GM12874 (cell line): ENCODE data around the gene BNIPL.

ENCODE experiments used
- TF ChIP-seq, protein P1 (sequence below): IDR thresholded peaks from 2 replicates; pipeline ENCODE4 v1.5.1; 2011; ENCODE audit warnings: low read depth, mild to moderate bottlenecking, control low read depth, low read length, moderate library complexity; ENCODE audit not compliant: insufficient read depth

Gene BNIPL, protein sequence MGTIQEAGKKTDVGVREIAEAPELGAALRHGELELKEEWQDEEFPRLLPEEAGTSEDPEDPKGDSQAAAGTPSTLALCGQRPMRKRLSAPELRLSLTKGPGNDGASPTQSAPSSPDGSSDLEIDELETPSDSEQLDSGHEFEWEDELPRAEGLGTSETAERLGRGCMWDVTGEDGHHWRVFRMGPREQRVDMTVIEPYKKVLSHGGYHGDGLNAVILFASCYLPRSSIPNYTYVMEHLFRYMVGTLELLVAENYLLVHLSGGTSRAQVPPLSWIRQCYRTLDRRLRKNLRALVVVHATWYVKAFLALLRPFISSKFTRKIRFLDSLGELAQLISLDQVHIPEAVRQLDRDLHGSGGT

DNA sequence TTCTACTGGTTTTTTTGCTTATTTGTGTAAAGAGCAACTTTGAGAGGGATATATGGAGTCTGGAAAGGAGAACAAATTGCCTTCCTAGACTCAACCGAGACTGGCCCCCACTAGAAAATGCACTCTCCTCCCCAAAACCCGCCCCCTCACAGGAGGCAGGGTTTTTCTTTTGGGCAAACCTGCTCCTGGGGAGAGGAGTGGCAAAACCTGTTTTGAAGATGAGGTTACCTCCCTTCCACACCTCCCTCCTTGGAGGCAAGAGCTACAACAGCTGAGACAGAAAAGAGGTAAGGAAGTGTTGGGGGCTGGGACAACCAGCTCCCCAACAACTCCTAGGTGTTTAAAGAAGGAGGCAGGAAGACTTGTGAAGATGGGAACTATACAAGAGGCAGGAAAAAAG lies at the start of gene BNIPL:
TSS of gene BNIPL (plus strand) at position 231 of the 400 bp plus-strand sequence. CDS start at position 371, 140 bp downstream.
- TF ChIP-seq, protein P1, sequence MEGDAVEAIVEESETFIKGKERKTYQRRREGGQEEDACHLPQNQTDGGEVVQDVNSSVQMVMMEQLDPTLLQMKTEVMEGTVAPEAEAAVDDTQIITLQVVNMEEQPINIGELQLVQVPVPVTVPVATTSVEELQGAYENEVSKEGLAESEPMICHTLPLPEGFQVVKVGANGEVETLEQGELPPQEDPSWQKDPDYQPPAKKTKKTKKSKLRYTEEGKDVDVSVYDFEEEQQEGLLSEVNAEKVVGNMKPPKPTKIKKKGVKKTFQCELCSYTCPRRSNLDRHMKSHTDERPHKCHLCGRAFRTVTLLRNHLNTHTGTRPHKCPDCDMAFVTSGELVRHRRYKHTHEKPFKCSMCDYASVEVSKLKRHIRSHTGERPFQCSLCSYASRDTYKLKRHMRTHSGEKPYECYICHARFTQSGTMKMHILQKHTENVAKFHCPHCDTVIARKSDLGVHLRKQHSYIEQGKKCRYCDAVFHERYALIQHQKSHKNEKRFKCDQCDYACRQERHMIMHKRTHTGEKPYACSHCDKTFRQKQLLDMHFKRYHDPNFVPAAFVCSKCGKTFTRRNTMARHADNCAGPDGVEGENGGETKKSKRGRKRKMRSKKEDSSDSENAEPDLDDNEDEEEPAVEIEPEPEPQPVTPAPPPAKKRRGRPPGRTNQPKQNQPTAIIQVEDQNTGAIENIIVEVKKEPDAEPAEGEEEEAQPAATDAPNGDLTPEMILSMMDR, result no peak

DNA sequence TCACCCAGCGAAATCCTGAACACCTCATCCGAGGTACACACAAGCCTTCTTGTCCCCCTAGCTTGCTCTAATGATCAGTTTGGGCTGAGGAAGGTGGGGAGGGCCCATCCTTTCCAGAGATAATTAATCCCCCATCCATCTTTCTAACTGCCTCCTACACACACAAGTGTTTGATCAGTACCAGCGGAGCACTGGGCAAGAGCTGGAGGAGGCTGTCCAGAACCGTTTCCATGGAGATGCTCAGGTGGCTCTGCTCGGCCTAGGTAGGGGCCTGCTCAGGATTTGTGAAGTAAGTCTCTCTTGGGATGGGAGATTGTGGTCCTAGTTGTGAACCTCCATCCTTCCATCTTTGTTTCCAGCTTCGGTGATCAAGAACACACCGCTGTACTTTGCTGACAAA lies 48.5 kb upstream of the BNIPL start:
- TF ChIP-seq, protein P1, result no peak

DNA sequence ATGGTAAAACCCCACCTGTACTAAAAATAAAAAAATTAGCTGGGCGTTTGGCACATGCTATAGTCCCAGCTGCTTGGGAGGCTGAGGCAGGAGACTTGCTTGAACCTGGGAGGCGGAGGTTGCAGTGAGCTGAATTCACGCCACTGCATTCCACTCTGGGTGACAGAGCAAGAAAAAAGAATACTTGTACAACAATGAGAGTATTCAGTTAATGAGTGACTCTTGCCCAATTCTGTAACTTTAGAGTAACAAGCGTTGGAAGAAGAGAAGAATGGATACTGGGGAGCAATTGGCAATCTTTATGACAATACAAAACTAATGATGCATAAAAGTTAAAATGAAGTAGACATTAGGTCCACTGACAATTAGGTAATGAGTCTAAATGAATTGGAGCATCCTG lies 43.8 kb upstream of the BNIPL start:
- TF ChIP-seq, protein P1, result no peak

DNA sequence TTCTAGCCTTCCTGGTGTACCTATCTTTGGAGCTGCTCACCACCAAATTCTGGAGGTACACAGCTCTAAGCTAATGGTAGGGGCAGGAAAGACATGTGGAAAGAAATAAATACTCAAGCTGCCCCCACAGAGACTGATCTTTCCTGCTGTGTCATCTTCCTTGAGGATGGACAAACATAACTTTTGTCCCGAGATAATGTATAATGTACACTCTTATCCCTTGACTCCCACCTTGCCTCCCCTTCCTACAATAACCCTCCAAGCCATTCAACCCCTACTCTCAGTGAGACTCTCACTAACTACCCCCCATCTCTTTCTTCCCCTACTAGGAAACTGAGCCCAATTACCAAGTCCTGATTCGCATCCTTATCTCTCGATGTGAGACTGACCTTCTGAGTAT lies 42.1 kb upstream of the BNIPL start:
- TF ChIP-seq, protein P1, result no peak

DNA sequence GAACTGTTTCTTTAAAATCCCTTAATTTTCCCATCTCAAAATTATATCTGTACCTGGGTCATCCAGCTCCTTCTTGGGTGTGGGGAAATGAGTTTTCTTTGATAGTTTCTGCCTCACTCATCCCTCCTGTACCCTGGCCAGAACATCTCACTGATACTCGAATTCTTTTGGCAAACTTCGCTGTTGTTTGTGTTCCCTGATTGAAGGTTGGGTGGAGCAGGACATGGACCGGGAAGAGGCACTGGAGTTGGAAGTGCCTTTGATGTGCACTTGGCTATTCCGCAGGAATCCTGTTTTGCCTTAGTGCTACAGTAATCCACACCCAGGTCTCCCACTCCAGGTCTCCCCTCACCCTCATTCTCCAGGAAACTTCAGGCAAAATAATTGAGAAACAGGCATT lies 40.9 kb upstream of the BNIPL start:
- TF ChIP-seq, protein P1, result no peak

DNA sequence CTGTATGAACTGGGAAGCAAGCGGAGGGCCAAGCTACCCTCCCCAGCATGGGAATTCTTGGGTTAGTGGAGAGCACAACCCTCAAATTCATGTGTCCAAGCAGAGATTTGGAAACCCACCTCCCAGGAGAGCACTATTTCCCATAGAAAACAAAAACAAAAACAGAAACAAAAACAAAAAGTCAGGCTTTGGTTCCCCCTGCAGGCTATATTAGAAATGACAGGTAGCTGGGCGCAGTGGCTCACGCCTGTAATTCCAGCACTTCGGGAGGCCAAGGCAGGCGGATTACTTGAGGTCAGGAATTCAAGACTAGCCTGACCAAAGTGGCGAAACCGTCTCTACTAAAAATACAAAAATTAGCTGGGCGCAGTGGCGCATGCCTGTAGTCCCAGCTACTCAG lies 40.5 kb upstream of the BNIPL start:
- TF ChIP-seq, protein P1, result peak; percentile 59

DNA sequence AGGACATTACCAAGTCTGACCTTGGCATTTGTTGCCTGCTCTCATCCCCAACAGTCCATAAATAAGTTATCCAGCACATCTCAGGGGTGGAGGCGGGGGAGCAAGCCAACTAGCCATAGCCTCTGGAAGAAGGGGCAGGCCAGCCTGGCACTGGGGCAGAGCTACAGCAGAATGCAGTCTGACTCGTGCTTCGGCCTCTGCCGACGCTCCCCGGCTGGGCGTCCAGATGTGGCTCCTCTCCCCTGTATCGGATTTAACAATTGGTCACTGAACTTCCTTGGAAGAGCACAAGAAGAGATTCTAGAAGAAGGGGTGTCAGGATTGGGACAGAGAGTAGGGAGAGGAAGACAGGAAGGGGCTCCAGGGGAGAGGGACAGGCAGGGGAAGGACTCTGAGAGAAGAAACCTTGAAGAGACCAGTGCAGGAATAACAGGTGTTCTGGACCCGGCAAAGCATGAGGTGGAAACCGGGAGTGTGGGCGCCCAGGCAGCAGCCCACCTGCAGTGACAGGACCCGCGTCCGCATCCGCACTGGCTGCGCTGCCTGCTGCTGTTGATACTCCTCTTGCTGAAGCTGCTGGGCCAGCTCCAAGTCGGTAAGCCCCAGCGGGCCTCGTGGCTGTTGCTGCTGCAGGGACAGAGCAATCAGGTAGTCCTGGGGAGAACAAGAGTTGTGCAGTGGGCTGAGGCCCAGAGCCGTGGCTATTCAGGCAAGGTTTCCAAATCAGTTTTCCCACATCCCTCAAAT lies 39.1 kb upstream of the BNIPL start:
- TF ChIP-seq, protein P1, result no peak
